GM18508 (cell line): ENCODE data around the gene UBR1.
"Not testable (repeated sequence)": the region's sequence is repeated elsewhere in the genome, so short reads cannot be mapped to it uniquely, and the experiment has no call there.

Experiments
- ATAC-seq: cut with Tn5 transposase; IDR thresholded peaks from one replicate; pipeline ENCODE4 v1.9.1; 2021; ENCODE audit warnings: moderate number of reproducible peaks; ENCODE audit not compliant: insufficient read depth, unreplicated experiment

UBR1 gene

GRCh38 chr15:43070249-43070648 is 35.6 kb downstream of the UBR1 start:
- ATAC-seq = no peak

GRCh38 chr15:43067717-43068461 is 37.9 kb downstream of the UBR1 start:
- ATAC-seq = no peak

DNA sequence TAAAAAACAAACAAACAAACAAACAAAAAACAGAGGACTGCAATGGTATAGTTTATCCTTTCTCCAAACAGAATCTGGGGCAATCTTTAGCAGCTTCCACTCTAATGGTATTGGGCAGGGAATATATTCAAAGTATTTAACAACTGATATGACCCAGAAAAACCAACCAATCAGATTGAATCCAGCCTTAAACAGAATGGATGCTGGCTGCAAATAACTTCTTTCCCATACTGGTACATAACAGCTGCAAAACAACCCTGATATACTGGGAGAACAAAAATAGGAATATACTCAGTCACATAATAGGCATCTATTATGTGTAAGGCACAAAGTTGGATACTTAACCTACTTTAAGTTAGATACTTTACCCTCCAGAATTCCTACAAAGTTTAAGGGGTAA is 49.1 kb downstream of the UBR1 start:
- no peak for ATAC-seq

DNA sequence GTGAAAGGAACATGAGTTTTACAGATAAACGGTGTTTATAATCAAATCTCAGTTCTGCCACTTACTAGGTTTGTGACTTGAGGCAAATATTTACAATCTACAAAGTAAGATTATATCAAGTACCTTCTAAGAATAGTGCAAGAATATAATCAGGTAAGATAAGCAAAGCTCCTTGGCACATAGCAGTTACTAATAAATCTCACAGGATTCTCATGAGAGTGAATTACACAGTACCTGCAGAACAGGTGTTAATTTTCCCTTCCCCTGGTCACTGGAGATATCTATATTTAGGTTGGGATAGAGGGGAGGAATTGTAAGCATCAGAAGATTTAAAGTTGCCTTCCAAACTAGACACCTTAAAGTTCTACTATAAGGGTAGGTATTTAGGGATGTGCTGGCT is 53.0 kb downstream of the UBR1 start:
- ATAC-seq = no peak

DNA sequence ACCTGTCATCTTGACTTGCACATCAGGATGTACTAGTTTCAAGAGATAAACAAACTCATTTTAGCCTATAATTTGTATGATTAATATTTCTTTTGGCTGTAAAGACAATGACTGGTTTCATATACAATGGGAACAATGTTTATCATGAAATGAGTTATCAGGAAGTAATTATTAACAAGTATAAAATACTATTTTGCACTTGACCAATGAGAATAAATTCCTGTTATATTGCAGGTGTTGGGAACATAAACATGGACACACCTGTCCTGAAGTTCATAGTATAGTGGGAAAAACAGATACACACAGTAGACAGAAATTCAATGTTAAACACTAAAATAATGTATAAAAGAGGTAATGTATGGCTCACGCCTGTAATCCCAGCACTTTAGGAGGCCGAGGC is 56.9 kb downstream of the UBR1 start:
- ATAC-seq = no peak

DNA sequence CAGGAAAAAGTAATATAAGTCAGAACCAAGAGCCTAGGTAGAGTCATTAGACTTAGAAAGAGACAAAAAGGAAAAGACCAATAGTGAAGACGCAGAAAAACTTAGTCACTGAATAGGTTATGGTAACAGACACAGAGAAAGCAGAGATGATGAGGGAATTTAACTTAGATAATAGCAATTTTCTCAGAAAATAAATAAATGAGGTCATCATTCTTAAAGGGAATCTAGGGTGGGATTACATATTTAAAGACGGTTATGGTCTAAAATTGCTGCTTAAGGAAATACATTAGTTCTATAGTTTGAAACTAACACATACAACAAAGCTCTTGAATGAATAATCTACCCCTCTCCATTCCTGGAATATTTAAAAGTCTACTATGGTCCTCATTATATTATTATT is 59.4 kb downstream of the UBR1 start:
- ATAC-seq = no peak

GRCh38 chr15:43042885-43043284 is 63.0 kb downstream of the UBR1 start:
- no peak for ATAC-seq

- not testable (repeated sequence) for ATAC-seq
Measured at GRCh38 chr15:43041085-43041484, 64.8 kb downstream of the UBR1 start.

DNA sequence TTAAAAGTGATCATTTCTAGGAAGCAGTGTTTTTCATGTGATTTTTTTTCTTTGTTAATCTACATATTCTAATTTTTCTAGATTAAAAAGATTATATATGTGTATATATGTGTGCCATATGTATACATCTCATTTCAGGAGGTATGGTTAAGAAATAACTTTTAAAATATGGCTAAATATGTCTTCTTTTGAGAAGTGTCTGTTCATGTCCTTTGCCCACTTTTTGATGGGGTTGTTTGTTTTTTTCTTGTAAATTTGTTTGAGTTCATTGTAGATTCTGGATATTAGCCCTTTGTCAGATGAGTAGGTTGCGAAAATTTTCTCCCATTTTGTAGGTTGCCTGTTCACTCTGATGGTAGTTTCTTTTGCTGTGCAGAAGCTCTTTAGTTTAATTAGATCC is 70.6 kb downstream of the UBR1 start:
- not testable (repeated sequence) for ATAC-seq

GRCh38 chr15:43029476-43029875 is 76.4 kb downstream of the UBR1 start:
- ATAC-seq = no peak

DNA sequence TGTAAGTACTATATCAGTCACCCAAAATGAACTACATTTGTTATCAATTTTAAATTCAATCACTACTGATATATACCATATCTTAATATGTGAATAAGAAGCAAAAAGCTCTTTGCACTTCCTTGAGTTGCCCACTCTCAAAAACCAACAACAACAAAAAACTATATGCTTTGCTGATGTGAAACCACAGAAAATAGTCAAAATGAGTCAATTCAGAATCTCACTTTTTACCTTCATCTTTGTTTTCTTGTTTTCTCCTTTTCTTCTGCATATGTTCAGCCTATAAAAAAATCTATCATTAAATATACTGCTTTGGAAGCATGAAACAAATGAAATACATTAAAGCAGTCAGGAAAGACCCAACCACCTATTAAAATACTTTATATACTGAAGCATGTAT is 80.7 kb downstream of the UBR1 start:
- no peak for ATAC-seq

DNA sequence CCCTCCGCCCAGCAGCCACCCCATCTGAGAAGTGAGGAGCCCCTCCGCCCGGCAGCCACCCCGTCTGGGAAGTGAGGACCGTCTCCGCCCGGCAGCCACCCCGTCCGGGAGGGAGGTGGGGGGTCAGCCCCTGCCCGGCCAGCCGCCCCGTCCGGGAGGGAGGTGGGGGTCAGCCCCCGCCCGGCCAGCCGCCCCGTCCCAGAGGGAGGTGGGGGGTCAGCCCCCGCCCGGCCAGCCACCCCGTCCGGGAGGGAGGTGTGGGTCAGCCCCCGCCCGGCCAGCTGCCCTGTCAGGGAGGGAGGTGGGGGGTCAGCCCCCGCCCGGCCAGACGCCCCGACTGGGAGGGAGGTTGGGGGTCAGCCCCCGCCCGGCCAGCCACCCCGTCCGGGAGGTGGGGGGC is 91.2 kb downstream of the UBR1 start:
- ATAC-seq = not testable (repeated sequence)

DNA sequence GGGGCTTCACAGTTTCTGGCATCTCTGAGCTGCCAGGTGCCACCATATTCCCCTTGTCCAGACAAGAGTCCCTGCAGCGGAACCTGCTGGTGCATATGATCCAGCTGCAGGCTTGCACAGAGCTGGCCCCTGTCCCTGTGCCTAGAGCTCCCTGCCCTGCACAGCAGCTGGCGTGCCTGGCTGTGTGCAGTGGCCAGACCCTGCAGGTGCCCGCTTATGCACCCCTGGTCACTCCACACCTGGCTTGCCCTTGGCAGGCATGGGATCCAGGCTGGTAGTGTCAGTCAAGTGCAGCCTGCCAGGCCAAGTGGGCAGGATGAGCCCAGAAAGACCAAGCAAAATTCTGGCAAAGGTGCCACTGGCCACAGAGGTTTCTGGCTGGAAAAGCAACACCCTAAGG is 96.6 kb downstream of the UBR1 start:
- no peak for ATAC-seq

DNA sequence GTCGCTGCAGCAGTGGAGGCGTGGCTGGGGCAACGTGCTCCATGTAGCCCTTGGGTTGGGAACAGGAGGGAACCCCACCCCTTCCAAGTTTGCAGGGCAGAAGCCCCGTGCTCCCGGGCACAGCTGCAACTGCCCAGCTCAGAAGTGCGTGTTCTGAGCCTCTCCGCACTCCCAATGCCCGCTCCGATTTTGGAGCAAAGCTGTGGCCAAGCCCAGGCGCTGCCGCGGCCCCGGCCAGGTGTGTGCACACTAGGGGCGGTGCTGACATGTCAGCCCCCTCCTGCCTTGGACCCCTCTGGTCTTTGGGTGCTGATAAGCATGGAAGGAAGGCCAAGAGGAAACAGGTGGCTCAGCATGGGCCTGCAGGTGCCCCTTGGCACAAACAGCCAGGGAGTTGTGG is 97.7 kb downstream of the UBR1 start:
- ATAC-seq = no peak

GRCh38 chr15:43007551-43007950 is 98.3 kb downstream of the UBR1 start:
- no peak for ATAC-seq

DNA sequence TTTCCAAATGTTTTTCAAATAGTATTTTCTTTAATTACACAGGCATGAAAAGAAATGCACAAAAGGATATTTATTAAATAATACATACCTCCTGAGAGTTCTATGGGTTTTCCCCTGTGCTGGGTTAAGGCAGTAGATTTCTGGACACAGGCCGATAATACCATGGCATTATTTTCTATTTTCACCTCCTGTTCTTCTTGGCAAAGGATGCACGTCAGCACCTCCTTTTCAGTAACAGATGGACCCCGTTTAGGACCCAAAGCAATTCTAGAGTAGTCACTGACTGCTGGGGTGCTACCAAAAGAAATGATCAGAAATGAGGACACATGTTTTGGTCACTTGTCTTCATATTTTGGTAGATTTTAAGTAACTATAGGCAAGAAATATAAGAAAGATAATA is 98.8 kb downstream of the UBR1 start:
- no peak for ATAC-seq

- ATAC-seq = not testable (repeated sequence)
Measured at GRCh38 chr15:43004886-43005595, 100.8 kb downstream of the UBR1 start.

GRCh38 chr15:42999201-42999779 is 106.5 kb downstream of the UBR1 start:
- no peak for ATAC-seq

GRCh38 chr15:42996871-42997270 is 109.0 kb downstream of the UBR1 start:
- ATAC-seq = no peak

GRCh38 chr15:42994546-42994945 is 111.3 kb downstream of the UBR1 start:
- no peak for ATAC-seq

DNA sequence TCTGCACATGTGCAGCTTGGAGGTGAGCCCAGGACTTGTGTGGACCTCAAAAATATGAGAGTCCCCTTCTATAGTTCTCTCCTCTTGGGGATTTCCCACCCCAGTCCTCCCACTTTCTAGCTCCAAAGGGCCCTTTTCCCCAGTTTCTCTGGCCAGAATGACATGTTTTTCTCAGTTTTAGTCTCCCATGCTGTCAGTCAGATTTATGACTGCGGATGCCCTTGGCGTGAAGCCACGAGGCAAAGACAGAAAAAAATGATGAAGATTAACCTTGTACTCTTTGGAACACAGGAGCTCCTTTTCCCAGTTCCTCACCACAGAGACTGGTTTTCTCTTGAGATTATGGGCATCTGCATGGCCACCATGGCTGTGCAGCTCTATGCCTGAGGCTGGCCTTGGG is 113.2 kb downstream of the UBR1 start:
- no peak for ATAC-seq
